Hepatocyte (in vitro differentiated cells): ENCODE data around the gene SLC35G6. TPM values are rescaled to one million over a fixed set of nuclear protein-coding genes. Genes with fewer than 3 reads are reported as not detected.
"Not testable (repeated sequence)": the region's sequence is repeated elsewhere in the genome, so short reads cannot be mapped to it uniquely, and the experiment has no call there.

Experiments
- DNase-seq: peaks from one replicate; pipeline ENCODE4 v3.0.0-alpha.2; 2016; ENCODE audit warnings: low spot score
- H2AFZ ChIP-seq: fragments of 200-600 bp; sonication (generic); 2 replicates; pipeline ENCODE4 v1.6.0; 2016; ENCODE audit warnings: antibody characterized with exemption, mild to moderate bottlenecking
- H3K27ac ChIP-seq: fragments of 200-600 bp; sonication (generic); 2 replicates; pipeline ENCODE4 v1.5.1; 2016; ENCODE audit warnings: mild to moderate bottlenecking
- H3K27me3 ChIP-seq: fragments of 200-600 bp; sonication (generic); 2 replicates; pipeline ENCODE4 v1.6.1; 2016
- H3K36me3 ChIP-seq: fragments of 200-600 bp; sonication (generic); replicated peaks from 2 replicates; pipeline ENCODE4 v1.5.1; 2016; ENCODE audit warnings: low read depth; ENCODE audit not compliant: insufficient read depth
- H3K4me1 ChIP-seq: fragments of 200-600 bp; sonication (generic); 2 replicates; pipeline ENCODE4 v1.5.1; 2016; ENCODE audit warnings: mild to moderate bottlenecking, moderate library complexity; ENCODE audit not compliant: insufficient read depth
- H3K4me2 ChIP-seq: fragments of 200-600 bp; sonication (generic); 2 replicates; pipeline ENCODE4 v1.6.0; 2016
- H3K4me3 ChIP-seq: fragments of 200-600 bp; sonication (generic); 2 replicates; pipeline ENCODE4 v1.5.1; 2016; ENCODE audit warnings: mild to moderate bottlenecking
- H3K79me2 ChIP-seq: fragments of 200-600 bp; sonication (generic); 2 replicates; pipeline ENCODE4 v1.6.0; 2017; ENCODE audit warnings: mild to moderate bottlenecking
- H3K9me2 ChIP-seq: fragments of 200-600 bp; sonication (generic); replicated peaks from 2 replicates; pipeline ENCODE4 v1.6.0; 2017; ENCODE audit warnings: mild to moderate bottlenecking; ENCODE audit not compliant: insufficient read depth
- H3K9me3 ChIP-seq: fragments of 200-600 bp; sonication (generic); 2 replicates; pipeline ENCODE4 v1.5.1; 2016; ENCODE audit warnings: low read depth, mild to moderate bottlenecking
- H4K20me1 ChIP-seq: fragments of 200-600 bp; sonication (generic); 2 replicates; pipeline ENCODE4 v1.6.0; 2016; ENCODE audit warnings: mild to moderate bottlenecking; ENCODE audit not compliant: insufficient read depth, poor library complexity, severe bottlenecking
- CTCF ChIP-seq: fragments of 200-600 bp; sonication (generic); IDR thresholded peaks from 2 replicates; pipeline ENCODE4 v1.5.1; 2016; ENCODE audit warnings: antibody characterized with exemption, mild to moderate bottlenecking; ENCODE audit not compliant: poor library complexity
- EZH2 ChIP-seq: fragments of 200-600 bp; sonication (generic); IDR thresholded peaks from 2 replicates; pipeline ENCODE4 v1.6.1; 2016; ENCODE audit warnings: antibody characterized with exemption, mild to moderate bottlenecking, borderline replicate concordance
- EZH2phosphoT487 ChIP-seq: fragments of 200-600 bp; sonication (generic); IDR thresholded peaks from one replicate; pipeline ENCODE4 v1.6.1; 2018; ENCODE audit warnings: antibody characterized with exemption, mild to moderate bottlenecking, low read depth, moderate library complexity; ENCODE audit not compliant: unreplicated experiment, severe bottlenecking
- WGBS: methylation state at CpG from one replicate; pipeline ENCODE4 v1.1.6; 2016; ENCODE audit warnings: low lambda C conversion rate; ENCODE audit errors: missing lambda C conversion rate; 5-methylcytosine and 5-hydroxymethylcytosine counted together
- polyA plus RNA-seq: library from polyadenylated mRNA; unstranded; fragments of >200 nt; fragmentation: Nextera tagmentation; extraction: Ambion mirVana; gene quantifications from 2 replicates; pipeline ENCODE4 v1.2.1, GENCODE V29; 2016
- total RNA-seq: library from RNA; depleted of rRNA; stranded (reverse); fragments of >200 nt; gene quantifications from 2 replicates; pipeline ENCODE4 v1.2.3, GENCODE V29; 2014

SLC35G6 gene
- total RNA-seq (0.24 TPM in 1 of 2 replicates, not detected in the other), polyA plus RNA-seq (0.30 and 0.44 TPM in 2 replicates)

GRCh38 chr17:7481275-7481674 lies at the start of gene SLC35G6:
Gene SLC35G6, plus strand, starts transcription at chr17:7481446. Its CDS starts 71 bp downstream, at chr17:7481517.
- not testable (repeated sequence) for H2AFZ ChIP-seq, H3K4me3 ChIP-seq, H3K27me3 ChIP-seq, H3K9me3 ChIP-seq, H3K9me2 ChIP-seq, H3K36me3 ChIP-seq
- Histone ChIP-seq H4K20me1 (peaks cover 19% of the 10 kb centered on the region), H3K27ac (peak within 1 kb of the TSS; percentile 100), H3K4me1 (peaks cover 44% of the 10 kb centered on the region), H3K4me2 (peak within 1 kb of the TSS; percentile 94), H3K79me2 (peaks cover 65% of the 10 kb centered on the region)
- peak; percentile 53 for DNase-seq
- WGBS: 92% methylated on average over 4 of the region's 4 CpGs

- Histone ChIP-seq H3K27ac (no peak overlapping the region), H3K36me3 (no peaks in the 10 kb centered on the region), H3K9me2 (no peaks in the 10 kb centered on the region), H4K20me1 (no peaks in the 10 kb centered on the region), H2AFZ (no peak overlapping the region), H3K9me3 (no peaks in the 10 kb centered on the region), H3K4me3 (no peak overlapping the region), H3K27me3 (no peaks in the 10 kb centered on the region), H3K4me1 (peaks cover 12% of the 10 kb centered on the region), H3K4me2 (no peak overlapping the region), H3K79me2 (peaks cover 2% of the 10 kb centered on the region)
- WGBS: 97% methylated on average over 11 of the region's 11 CpGs
- TF ChIP-seq CTCF: no peak
- no peak for TF ChIP-seq EZH2phosphoT487
- TF ChIP-seq EZH2: no peak
- no peak for DNase-seq
Measured at GRCh38 chr17:7432296-7432695, 49.0 kb upstream of the SLC35G6 start.

- peaks cover 47% of the 10 kb centered on the region for H3K4me1 ChIP-seq
- 9% methylated on average over 38 of the region's 49 CpGs for WGBS
Measured at GRCh38 chr17:7435676-7436555, 45.3 kb upstream of the SLC35G6 start.

More at GRCh38 chr17:7435676-7436555, 45.3 kb upstream of the SLC35G6 start:
- Histone ChIP-seq H3K79me2 (peaks cover 2% of the 10 kb centered on the region), H3K9me2 (no peaks in the 10 kb centered on the region), H3K36me3 (no peaks in the 10 kb centered on the region), H3K27me3 (peaks cover 24% of the 10 kb centered on the region), H2AFZ (peak overlapping the region; percentile 23), H3K4me3 (peak overlapping the region; percentile 22), H3K27ac (peak overlapping the region; percentile 65), H4K20me1 (no peaks in the 10 kb centered on the region), H3K4me2 (peak overlapping the region; percentile 99), H3K9me3 (no peaks in the 10 kb centered on the region)
- TF ChIP-seq EZH2: no peak
- TF ChIP-seq CTCF: peak; percentile 14
- TF ChIP-seq EZH2phosphoT487: no peak
- DNase-seq: peak; percentile 64
